ENCODE data around the gene TBCK. TPM values are rescaled to one million over a fixed set of nuclear protein-coding genes. Genes with fewer than 3 reads are reported as not detected.

Gene TBCK
- total and polyA plus RNA-seq, 2 donors (not counting 1 experiment from before 2014, with no cell fraction given): 17.5 to 86.1 TPM

GRCh38 chr4:106172861-106173260 is 143.1 kb downstream of the TBCK start:
- ATAC-seq (ENCODE audit: low read depth) (no peak), DNase-seq (no peak)
- no peak overlapping the region for H3K4me3 ChIP-seq (ENCODE audit: control extremely low read depth in 1 of 5, extremely low read depth in 1 of 5, insufficient read depth in 1 of 5, low read depth in 2 of 5, low read length in 4 of 5)
- no peak overlapping the region for H3K4me2 ChIP-seq (replicated peaks; ENCODE audit: low read depth, low read length, poor library complexity, severe bottlenecking)
- H2AFZ ChIP-seq (ENCODE audit: insufficient read depth, low read depth, low read length, poor library complexity, severe bottlenecking): no peak overlapping the region
- Mint-ChIP-seq H3K27me3 (no peaks in the 10 kb centered on the region), H3K27ac (no peak overlapping the region), H3K4me3 (no peak overlapping the region), H3K9me3 (ENCODE audit: insufficient read depth) (peaks cover 2% of the 10 kb centered on the region), H3K4me1 (no peaks in the 10 kb centered on the region)
- CTCF ChIA-PET: no interaction called here
- POLR2A ChIA-PET: no interaction called here
- no peaks in the 10 kb centered on the region for H3K9me3 ChIP-seq (ENCODE audit: control extremely low read depth in 1 of 3, control insufficient read depth in 2 of 3, insufficient read depth in 1 of 3, low read length in 2 of 3)
- no peak overlapping the region for H3K9ac ChIP-seq (ENCODE audit: low read length)
- TF ChIP-seq EZH2 (IDR thresholded peaks at IDR 0.05; ENCODE audit: borderline replicate concordance, insufficient read depth, low read depth, low read length, poor library complexity, severe bottlenecking): no peak
- TF ChIP-seq CTCF (IDR thresholded peaks at IDR 0.05): no peak
- intact Hi-C loops (cut with micrococcal nuclease): no loop called here
- no peaks in the 10 kb centered on the region for H4K20me1 ChIP-seq (ENCODE audit: control insufficient read depth, insufficient read depth, low read length, poor library complexity, severe bottlenecking)
- H3K27ac ChIP-seq (ENCODE audit: low read length in 2 of 2): no peak overlapping the region
- peaks cover 0 to 3% of the 10 kb centered on the region in 2 experiments for H3K36me3 ChIP-seq (replicated peaks in 1 of 2; ENCODE audit: control extremely low read depth in 1 of 2, control insufficient read depth in 1 of 2, extremely low read depth in 1 of 2, insufficient read depth in 2 of 2, low read length in 1 of 2)
- no peaks in the 10 kb centered on the region for H3K4me1 ChIP-seq (ENCODE audit: control insufficient read depth in 2 of 2, insufficient read depth in 2 of 2, low read length in 2 of 2)
- H3K79me2 ChIP-seq (ENCODE audit: control insufficient read depth, insufficient read depth, low read length): no peaks in the 10 kb centered on the region
- H3K27me3 ChIP-seq (replicated peaks in 1 of 4; ENCODE audit: control extremely low read depth in 1 of 4, control insufficient read depth in 3 of 4, insufficient read depth in 4 of 4, low read length in 3 of 4): no peaks in the 10 kb centered on the region

- POLR2A ChIA-PET: no interaction called here
- Histone ChIP-seq H3K4me1 (ENCODE audit: control insufficient read depth in 2 of 2, insufficient read depth in 2 of 2, low read length in 2 of 2) (no peaks in the 10 kb centered on the region), H3K4me2 (replicated peaks; ENCODE audit: low read depth, low read length, poor library complexity, severe bottlenecking) (no peak overlapping the region), H2AFZ (ENCODE audit: insufficient read depth, low read depth, low read length, poor library complexity, severe bottlenecking) (no peak overlapping the region), H4K20me1 (ENCODE audit: control insufficient read depth, insufficient read depth, low read length, poor library complexity, severe bottlenecking) (no peaks in the 10 kb centered on the region), H3K79me2 (ENCODE audit: control insufficient read depth, insufficient read depth, low read length) (no peaks in the 10 kb centered on the region), H3K27me3 (replicated peaks in 1 of 4; ENCODE audit: control extremely low read depth in 1 of 4, control insufficient read depth in 3 of 4, insufficient read depth in 4 of 4, low read length in 3 of 4) (no peaks in the 10 kb centered on the region), H3K9me3 (ENCODE audit: control extremely low read depth in 1 of 3, control insufficient read depth in 2 of 3, insufficient read depth in 1 of 3, low read length in 2 of 3) (peaks cover 1 to 9% (median 2%) of the 10 kb centered on the region in 3 donors), H3K36me3 (replicated peaks in 1 of 2; ENCODE audit: control extremely low read depth in 1 of 2, control insufficient read depth in 1 of 2, extremely low read depth in 1 of 2, insufficient read depth in 2 of 2, low read length in 1 of 2) (peaks cover 6 to 9% of the 10 kb centered on the region in 2 experiments), H3K27ac (ENCODE audit: low read length in 2 of 2) (no peak overlapping the region), H3K9ac (ENCODE audit: low read length) (no peak overlapping the region), H3K4me3 (ENCODE audit: control extremely low read depth in 1 of 5, extremely low read depth in 1 of 5, insufficient read depth in 1 of 5, low read depth in 2 of 5, low read length in 4 of 5) (no peak overlapping the region)
- CTCF ChIA-PET: no interaction called here
- H3K27ac Mint-ChIP-seq: no peak overlapping the region
- no CpG with 5 or more reads among the region's 1 CpG for WGBS (ENCODE audit: insufficient coverage)
- no peak for DNase-seq
- H3K27me3 Mint-ChIP-seq: no peaks in the 10 kb centered on the region
- peaks cover 7% of the 10 kb centered on the region for H3K9me3 Mint-ChIP-seq (ENCODE audit: insufficient read depth)
- H3K4me3 Mint-ChIP-seq: no peak overlapping the region
- peaks cover 2% of the 10 kb centered on the region for H3K4me1 Mint-ChIP-seq
- ATAC-seq (ENCODE audit: low read depth): no peak
- no peak for TF ChIP-seq EZH2 (IDR thresholded peaks at IDR 0.05; ENCODE audit: borderline replicate concordance, insufficient read depth, low read depth, low read length, poor library complexity, severe bottlenecking)
- no peak for TF ChIP-seq CTCF (IDR thresholded peaks at IDR 0.05)
- intact Hi-C loops (cut with micrococcal nuclease): no loop called here
These were observed 150.5 kb downstream of the TBCK start for GRCh38 chr4:106165351-106166010.

Data from B cell (primary cell).